ENCODE data around the gene PXDC1. TPM values are rescaled to one million over a fixed set of nuclear protein-coding genes. Genes with fewer than 3 reads are reported as not detected.

The PXDC1 gene
- total RNA-seq: 26.6 TPM
- polyA plus RNA-seq: 57.1 TPM

GRCh38 chr6:3751077-3751729 lies at the start of gene PXDC1:
TSS of gene PXDC1 (minus strand) at chr6:3751713. CDS start at chr6:3751531, 182 bp downstream.
- under 1% methylated on average over 88 of the region's 88 CpGs for WGBS
- Histone ChIP-seq H3K27ac (ENCODE audit: low read depth) (peak within 1 kb of the TSS; percentile 82), H3K36me3 (ENCODE audit: insufficient read depth) (no peaks in the 10 kb centered on the region), H3K4me3 (ENCODE audit: low read depth, low read length) (peak within 1 kb of the TSS; percentile 76), H3K4me1 (ENCODE audit: insufficient read depth) (no peaks in the 10 kb centered on the region)
- no peak for DNase-seq (ENCODE audit: extremely low spot score)

- no peak for DNase-seq (ENCODE audit: extremely low spot score)
- Histone ChIP-seq H3K36me3 (ENCODE audit: insufficient read depth) (no peaks in the 10 kb centered on the region), H3K4me3 (ENCODE audit: low read depth, low read length) (no peak overlapping the region), H3K27ac (ENCODE audit: low read depth) (no peak overlapping the region), H3K4me1 (ENCODE audit: insufficient read depth) (no peaks in the 10 kb centered on the region)
- 65% methylated on average over 11 of the region's 11 CpGs for WGBS
Measured at GRCh38 chr6:3800850-3801591, 49.5 kb upstream of the PXDC1 start.

- H3K36me3 ChIP-seq (ENCODE audit: insufficient read depth): no peaks in the 10 kb centered on the region
- H3K4me3 ChIP-seq (ENCODE audit: low read depth, low read length): no peak overlapping the region
- no peaks in the 10 kb centered on the region for H3K4me1 ChIP-seq (ENCODE audit: insufficient read depth)
- 97% methylated on average over 6 of the region's 6 CpGs for WGBS
- no peak overlapping the region for H3K27ac ChIP-seq (ENCODE audit: low read depth)
- no peak for DNase-seq (ENCODE audit: extremely low spot score)
Measured at GRCh38 chr6:3799719-3800118, 48.2 kb upstream of the PXDC1 start.

- H3K4me1 ChIP-seq (ENCODE audit: insufficient read depth): no peaks in the 10 kb centered on the region
- no peak for DNase-seq (ENCODE audit: extremely low spot score)
- H3K36me3 ChIP-seq (ENCODE audit: insufficient read depth): no peaks in the 10 kb centered on the region
- no peak overlapping the region for H3K27ac ChIP-seq (ENCODE audit: low read depth)
- 79% methylated on average over 8 of the region's 8 CpGs for WGBS
- H3K4me3 ChIP-seq (ENCODE audit: low read depth, low read length): no peak overlapping the region
Measured at GRCh38 chr6:3798055-3798919, 46.8 kb upstream of the PXDC1 start.

GRCh38 chr6:3797231-3798054 lies 45.9 kb upstream of the PXDC1 start:
- DNase-seq (ENCODE audit: extremely low spot score): no peak
- 65% methylated on average over 7 of the region's 7 CpGs for WGBS
- Histone ChIP-seq H3K4me3 (ENCODE audit: low read depth, low read length) (no peak overlapping the region), H3K27ac (ENCODE audit: low read depth) (no peak overlapping the region), H3K36me3 (ENCODE audit: insufficient read depth) (no peaks in the 10 kb centered on the region), H3K4me1 (ENCODE audit: insufficient read depth) (no peaks in the 10 kb centered on the region)

GRCh38 chr6:3796719-3797041 lies 45.2 kb upstream of the PXDC1 start:
- DNase-seq (ENCODE audit: extremely low spot score): no peak
- 76% methylated on average over 2 of the region's 2 CpGs for WGBS

GRCh38 chr6:3795836-3796718 lies 44.6 kb upstream of the PXDC1 start:
- peak; percentile 45 for DNase-seq (ENCODE audit: extremely low spot score)
- Histone ChIP-seq H3K4me3 (ENCODE audit: low read depth, low read length) (no peak overlapping the region), H3K4me1 (ENCODE audit: insufficient read depth) (no peaks in the 10 kb centered on the region), H3K36me3 (ENCODE audit: insufficient read depth) (no peaks in the 10 kb centered on the region), H3K27ac (ENCODE audit: low read depth) (no peak overlapping the region)
- WGBS: 88% methylated on average over 10 of the region's 10 CpGs

More at GRCh38 chr6:3796719-3797041, 45.2 kb upstream of the PXDC1 start:
- Histone ChIP-seq H3K4me3 (ENCODE audit: low read depth, low read length) (no peak overlapping the region), H3K4me1 (ENCODE audit: insufficient read depth) (no peaks in the 10 kb centered on the region), H3K36me3 (ENCODE audit: insufficient read depth) (no peaks in the 10 kb centered on the region), H3K27ac (ENCODE audit: low read depth) (no peak overlapping the region)

- Histone ChIP-seq H3K36me3 (ENCODE audit: insufficient read depth) (no peaks in the 10 kb centered on the region), H3K4me3 (ENCODE audit: low read depth, low read length) (no peak overlapping the region), H3K27ac (ENCODE audit: low read depth) (no peak overlapping the region), H3K4me1 (ENCODE audit: insufficient read depth) (no peaks in the 10 kb centered on the region)
- no peak for DNase-seq (ENCODE audit: extremely low spot score)
Measured at GRCh38 chr6:3794092-3794491, 42.6 kb upstream of the PXDC1 start.

GRCh38 chr6:3793545-3793944 lies 42.0 kb upstream of the PXDC1 start:
- H3K27ac ChIP-seq (ENCODE audit: low read depth): no peak overlapping the region
- WGBS: 95% methylated on average over 3 of the region's 3 CpGs
- no peak overlapping the region for H3K4me3 ChIP-seq (ENCODE audit: low read depth, low read length)

GRCh38 chr6:3791526-3792203 lies 40.2 kb upstream of the PXDC1 start:
- no peak for DNase-seq (ENCODE audit: extremely low spot score)
- H3K27ac ChIP-seq (ENCODE audit: low read depth): no peak overlapping the region
- H3K4me3 ChIP-seq (ENCODE audit: low read depth, low read length): no peak overlapping the region
- WGBS: 90% methylated on average over 8 of the region's 8 CpGs
- H3K36me3 ChIP-seq (ENCODE audit: insufficient read depth): no peaks in the 10 kb centered on the region
- no peaks in the 10 kb centered on the region for H3K4me1 ChIP-seq (ENCODE audit: insufficient read depth)

More at GRCh38 chr6:3793545-3793944, 42.0 kb upstream of the PXDC1 start:
- no peaks in the 10 kb centered on the region for H3K36me3 ChIP-seq (ENCODE audit: insufficient read depth)
- no peak for DNase-seq (ENCODE audit: extremely low spot score)
- no peaks in the 10 kb centered on the region for H3K4me1 ChIP-seq (ENCODE audit: insufficient read depth)

- WGBS: 94% methylated on average over 12 of the region's 12 CpGs
- no peak for DNase-seq (ENCODE audit: extremely low spot score)
Measured at GRCh38 chr6:3789896-3790558, 38.5 kb upstream of the PXDC1 start.

More at GRCh38 chr6:3789896-3790558, 38.5 kb upstream of the PXDC1 start:
- Histone ChIP-seq H3K36me3 (ENCODE audit: insufficient read depth) (no peaks in the 10 kb centered on the region), H3K4me3 (ENCODE audit: low read depth, low read length) (no peak overlapping the region), H3K27ac (ENCODE audit: low read depth) (no peak overlapping the region), H3K4me1 (ENCODE audit: insufficient read depth) (no peaks in the 10 kb centered on the region)

All from urinary bladder (tissue), 4 donors.